ENCODE measurements around the gene FRMD1.

FRMD1 gene

DNA sequence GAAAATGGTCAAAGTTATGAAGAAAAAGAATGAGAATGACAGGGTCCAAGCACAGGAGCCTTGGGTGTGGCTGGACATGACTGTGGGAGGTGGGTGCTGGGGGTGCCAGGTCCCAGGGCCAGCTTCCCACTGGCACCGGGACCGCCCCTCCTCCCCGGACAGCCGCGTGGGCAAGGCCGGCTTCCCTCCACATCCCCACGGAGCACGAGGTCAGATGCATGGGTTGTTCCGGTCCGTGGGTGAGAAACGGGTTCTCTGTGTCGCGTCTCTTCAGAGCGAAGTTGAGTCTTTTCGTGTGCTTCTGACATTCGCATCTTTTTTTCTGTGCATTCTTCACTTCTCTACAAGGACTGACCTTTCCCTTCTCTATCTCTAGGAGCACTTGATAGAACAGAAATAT, 51.5 kb downstream of the FRMD1 start:
- H3K79me2 ChIP-seq (ENCODE audit: control insufficient read depth, low read length) = no peaks in the 10 kb centered on the region
- H3K4me3 ChIP-seq (ENCODE audit: low read length) = no peak overlapping the region
- no peak overlapping the region for H3K4me2 ChIP-seq (ENCODE audit: low read length)
- TF ChIP-seq EZH2phosphoT487 (IDR thresholded peaks at IDR 0.05; ENCODE audit: borderline replicate concordance, low read length) = no peak
- TF ChIP-seq, protein P1, sequence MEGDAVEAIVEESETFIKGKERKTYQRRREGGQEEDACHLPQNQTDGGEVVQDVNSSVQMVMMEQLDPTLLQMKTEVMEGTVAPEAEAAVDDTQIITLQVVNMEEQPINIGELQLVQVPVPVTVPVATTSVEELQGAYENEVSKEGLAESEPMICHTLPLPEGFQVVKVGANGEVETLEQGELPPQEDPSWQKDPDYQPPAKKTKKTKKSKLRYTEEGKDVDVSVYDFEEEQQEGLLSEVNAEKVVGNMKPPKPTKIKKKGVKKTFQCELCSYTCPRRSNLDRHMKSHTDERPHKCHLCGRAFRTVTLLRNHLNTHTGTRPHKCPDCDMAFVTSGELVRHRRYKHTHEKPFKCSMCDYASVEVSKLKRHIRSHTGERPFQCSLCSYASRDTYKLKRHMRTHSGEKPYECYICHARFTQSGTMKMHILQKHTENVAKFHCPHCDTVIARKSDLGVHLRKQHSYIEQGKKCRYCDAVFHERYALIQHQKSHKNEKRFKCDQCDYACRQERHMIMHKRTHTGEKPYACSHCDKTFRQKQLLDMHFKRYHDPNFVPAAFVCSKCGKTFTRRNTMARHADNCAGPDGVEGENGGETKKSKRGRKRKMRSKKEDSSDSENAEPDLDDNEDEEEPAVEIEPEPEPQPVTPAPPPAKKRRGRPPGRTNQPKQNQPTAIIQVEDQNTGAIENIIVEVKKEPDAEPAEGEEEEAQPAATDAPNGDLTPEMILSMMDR (IDR thresholded peaks at IDR 0.05; ENCODE audit: low read depth, low read length, poor library complexity, severe bottlenecking) = no peak
- H3K9me2 ChIP-seq (replicated peaks; ENCODE audit: control insufficient read depth, low read length) = no peaks in the 10 kb centered on the region
- H3K9me3 ChIP-seq (ENCODE audit: control insufficient read depth, insufficient read depth, low read length) = no peaks in the 10 kb centered on the region
- H3K27ac ChIP-seq (ENCODE audit: low read depth, low read length) = no peak overlapping the region
- no peaks in the 10 kb centered on the region for H3K4me1 ChIP-seq (ENCODE audit: control insufficient read depth, low read length)
- no peaks in the 10 kb centered on the region for H3K36me3 ChIP-seq (ENCODE audit: control insufficient read depth, low read length)
- no peaks in the 10 kb centered on the region for H3F3A ChIP-seq (ENCODE audit: control insufficient read depth, insufficient read depth)
- no peaks in the 10 kb centered on the region for H4K20me1 ChIP-seq (ENCODE audit: control insufficient read depth, insufficient read depth, low read depth, low read length)
- no peaks in the 10 kb centered on the region for H3K27me3 ChIP-seq (ENCODE audit: control insufficient read depth, low read length)

- H3K27ac ChIP-seq (ENCODE audit: low read depth, low read length) = no peak overlapping the region
- H3F3A ChIP-seq (ENCODE audit: control insufficient read depth, insufficient read depth) = no peaks in the 10 kb centered on the region
- no peaks in the 10 kb centered on the region for H3K79me2 ChIP-seq (ENCODE audit: control insufficient read depth, low read length)
- TF ChIP-seq EZH2phosphoT487 (IDR thresholded peaks at IDR 0.05; ENCODE audit: borderline replicate concordance, low read length) = no peak
- TF ChIP-seq, protein P1 (IDR thresholded peaks at IDR 0.05; ENCODE audit: low read depth, low read length, poor library complexity, severe bottlenecking) = no peak
- H3K9me3 ChIP-seq (ENCODE audit: control insufficient read depth, insufficient read depth, low read length) = no peaks in the 10 kb centered on the region
- no peaks in the 10 kb centered on the region for H3K9me2 ChIP-seq (replicated peaks; ENCODE audit: control insufficient read depth, low read length)
- H3K36me3 ChIP-seq (ENCODE audit: control insufficient read depth, low read length) = no peaks in the 10 kb centered on the region
- no peaks in the 10 kb centered on the region for H4K20me1 ChIP-seq (ENCODE audit: control insufficient read depth, insufficient read depth, low read depth, low read length)
- H3K4me3 ChIP-seq (ENCODE audit: low read length) = no peak overlapping the region
- H3K4me1 ChIP-seq (ENCODE audit: control insufficient read depth, low read length) = no peaks in the 10 kb centered on the region
- no peak overlapping the region for H3K4me2 ChIP-seq (ENCODE audit: low read length)
- H3K27me3 ChIP-seq (ENCODE audit: control insufficient read depth, low read length) = no peaks in the 10 kb centered on the region
These were observed 52.1 kb downstream of the FRMD1 start for GRCh38 chr6:168026925-168027324.

DNA sequence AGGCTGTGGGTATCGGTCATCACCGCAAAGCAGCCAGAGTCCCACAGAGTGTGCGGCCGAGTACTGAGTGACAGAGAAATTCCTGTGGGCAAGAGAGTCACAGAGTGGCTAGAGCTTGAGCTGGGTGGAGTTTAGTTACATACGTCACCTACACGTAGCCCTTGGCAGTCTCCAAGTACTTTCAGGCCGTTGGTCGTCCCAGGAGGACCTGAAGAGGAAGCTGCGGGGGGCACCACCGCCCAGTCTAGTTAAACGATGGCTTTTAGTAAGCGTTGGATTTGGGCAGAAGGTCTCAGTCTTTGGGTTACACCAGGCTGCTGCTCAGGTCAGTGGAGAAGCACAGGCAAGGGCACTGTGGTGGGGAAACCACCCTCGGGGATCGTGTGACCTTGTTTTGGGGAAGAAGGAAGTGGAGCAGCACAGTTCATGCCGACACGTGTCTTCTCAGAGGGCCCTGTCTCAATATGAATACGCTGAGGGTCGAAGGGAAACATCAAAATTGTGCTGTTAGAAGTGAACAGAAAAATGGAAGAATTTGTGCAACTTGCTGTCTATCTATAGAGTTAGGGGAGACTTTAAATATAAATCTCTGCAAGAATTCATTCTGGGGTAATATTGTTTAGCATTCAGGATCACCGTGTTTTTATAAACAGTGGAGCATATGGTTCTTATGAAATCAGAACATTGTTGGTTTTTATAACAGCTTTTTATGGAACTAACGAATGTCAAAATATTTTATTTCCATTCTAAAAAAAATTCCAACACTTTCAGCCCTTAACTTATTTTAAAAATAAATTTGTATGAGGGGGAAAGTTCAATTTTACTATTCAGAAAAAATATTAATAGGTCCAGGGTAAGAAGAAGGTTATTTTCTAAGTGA, 52.9 kb downstream of the FRMD1 start:
- Histone ChIP-seq H3K36me3 (ENCODE audit: control insufficient read depth, low read length) (no peaks in the 10 kb centered on the region), H3F3A (ENCODE audit: control insufficient read depth, insufficient read depth) (no peaks in the 10 kb centered on the region), H3K9me2 (replicated peaks; ENCODE audit: control insufficient read depth, low read length) (no peaks in the 10 kb centered on the region), H3K4me2 (ENCODE audit: low read length) (no peak overlapping the region), H3K4me1 (ENCODE audit: control insufficient read depth, low read length) (no peaks in the 10 kb centered on the region), H3K4me3 (ENCODE audit: low read length) (no peak overlapping the region), H3K27me3 (ENCODE audit: control insufficient read depth, low read length) (no peaks in the 10 kb centered on the region), H4K20me1 (ENCODE audit: control insufficient read depth, insufficient read depth, low read depth, low read length) (no peaks in the 10 kb centered on the region), H3K27ac (ENCODE audit: low read depth, low read length) (no peak overlapping the region), H3K9me3 (ENCODE audit: control insufficient read depth, insufficient read depth, low read length) (no peaks in the 10 kb centered on the region), H3K79me2 (ENCODE audit: control insufficient read depth, low read length) (no peaks in the 10 kb centered on the region)
- no peak for TF ChIP-seq EZH2phosphoT487 (IDR thresholded peaks at IDR 0.05; ENCODE audit: borderline replicate concordance, low read length)
- TF ChIP-seq, protein P1 (IDR thresholded peaks at IDR 0.05; ENCODE audit: low read depth, low read length, poor library complexity, severe bottlenecking) = no peak

Measured in DOHH2 (cell line).